ENCODE data around the gene KCNA2.

KCNA2 gene

DNA sequence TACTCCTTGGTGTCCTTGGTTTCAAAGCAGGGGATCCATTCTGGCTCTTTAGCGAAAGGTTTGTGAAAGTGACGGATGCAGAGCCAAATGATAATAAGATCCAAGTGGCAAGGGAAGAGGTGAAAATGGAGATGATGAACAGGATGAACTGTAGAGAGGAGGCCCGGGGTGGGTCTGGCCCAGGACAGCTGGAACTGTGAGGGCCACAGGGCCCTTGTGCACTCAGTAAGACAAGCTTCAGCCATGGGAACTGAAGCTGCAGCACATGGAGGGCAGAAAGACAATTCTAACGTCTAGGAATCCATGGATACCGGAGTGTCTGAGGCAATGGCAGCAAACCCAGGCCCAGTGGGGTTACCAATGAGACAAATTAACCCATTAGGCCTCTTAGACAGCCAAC is 4.8 kb downstream of the KCNA2 start:
- H3K36me3 ChIP-seq (ENCODE audit: control insufficient read depth, low read length), result no peaks in the 10 kb centered on the region
- H3K4me3 ChIP-seq (ENCODE audit: low read length), result no peak overlapping the region
- TF ChIP-seq EZH2phosphoT487 (IDR thresholded peaks at IDR 0.05; ENCODE audit: borderline replicate concordance, low read length), result no peak
- TF ChIP-seq, protein P1, sequence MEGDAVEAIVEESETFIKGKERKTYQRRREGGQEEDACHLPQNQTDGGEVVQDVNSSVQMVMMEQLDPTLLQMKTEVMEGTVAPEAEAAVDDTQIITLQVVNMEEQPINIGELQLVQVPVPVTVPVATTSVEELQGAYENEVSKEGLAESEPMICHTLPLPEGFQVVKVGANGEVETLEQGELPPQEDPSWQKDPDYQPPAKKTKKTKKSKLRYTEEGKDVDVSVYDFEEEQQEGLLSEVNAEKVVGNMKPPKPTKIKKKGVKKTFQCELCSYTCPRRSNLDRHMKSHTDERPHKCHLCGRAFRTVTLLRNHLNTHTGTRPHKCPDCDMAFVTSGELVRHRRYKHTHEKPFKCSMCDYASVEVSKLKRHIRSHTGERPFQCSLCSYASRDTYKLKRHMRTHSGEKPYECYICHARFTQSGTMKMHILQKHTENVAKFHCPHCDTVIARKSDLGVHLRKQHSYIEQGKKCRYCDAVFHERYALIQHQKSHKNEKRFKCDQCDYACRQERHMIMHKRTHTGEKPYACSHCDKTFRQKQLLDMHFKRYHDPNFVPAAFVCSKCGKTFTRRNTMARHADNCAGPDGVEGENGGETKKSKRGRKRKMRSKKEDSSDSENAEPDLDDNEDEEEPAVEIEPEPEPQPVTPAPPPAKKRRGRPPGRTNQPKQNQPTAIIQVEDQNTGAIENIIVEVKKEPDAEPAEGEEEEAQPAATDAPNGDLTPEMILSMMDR (IDR thresholded peaks at IDR 0.05; ENCODE audit: low read depth, low read length, poor library complexity, severe bottlenecking), result no peak
- H3K4me2 ChIP-seq (ENCODE audit: low read length), result no peak overlapping the region
- no peaks in the 10 kb centered on the region for H3K9me3 ChIP-seq (ENCODE audit: control insufficient read depth, insufficient read depth, low read length)
- H3K4me1 ChIP-seq (ENCODE audit: control insufficient read depth, low read length), result peaks cover 4% of the 10 kb centered on the region; the same call in 1 of the 2 replicates
- no peaks in the 10 kb centered on the region for H3K79me2 ChIP-seq (ENCODE audit: control insufficient read depth, low read length)
- no peaks in the 10 kb centered on the region for H3F3A ChIP-seq (ENCODE audit: control insufficient read depth, insufficient read depth)
- no peak overlapping the region for H3K27ac ChIP-seq (ENCODE audit: low read depth, low read length)
- H3K9me2 ChIP-seq (replicated peaks; ENCODE audit: control insufficient read depth, low read length), result no peaks in the 10 kb centered on the region
- H3K27me3 ChIP-seq (ENCODE audit: control insufficient read depth, low read length), result peaks cover 19% of the 10 kb centered on the region
- no peaks in the 10 kb centered on the region for H4K20me1 ChIP-seq (ENCODE audit: control insufficient read depth, insufficient read depth, low read depth, low read length)

DNA sequence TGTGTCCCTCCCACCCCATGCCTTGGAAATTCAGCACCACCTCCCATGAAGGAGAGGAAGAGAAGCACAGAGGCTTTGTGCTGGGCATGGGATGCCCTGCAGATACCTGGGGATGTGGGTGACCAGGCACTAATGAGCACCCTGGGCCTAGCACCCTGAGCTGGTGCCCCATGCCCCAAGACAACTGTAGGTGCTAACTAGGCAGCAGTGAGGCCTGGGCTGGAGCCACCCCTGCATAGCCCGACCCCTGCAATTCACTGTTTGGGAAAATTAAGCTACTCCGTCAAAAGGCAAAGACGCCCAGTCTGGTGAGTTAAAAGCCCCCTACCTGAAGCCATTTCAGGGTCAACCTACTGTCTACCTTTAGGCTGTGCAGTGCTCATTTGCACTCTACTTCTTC is 5.4 kb downstream of the KCNA2 start:
- no peaks in the 10 kb centered on the region for H3K36me3 ChIP-seq (ENCODE audit: control insufficient read depth, low read length)
- H4K20me1 ChIP-seq (ENCODE audit: control insufficient read depth, insufficient read depth, low read depth, low read length), result no peaks in the 10 kb centered on the region
- no peaks in the 10 kb centered on the region for H3K9me2 ChIP-seq (replicated peaks; ENCODE audit: control insufficient read depth, low read length)
- H3K79me2 ChIP-seq (ENCODE audit: control insufficient read depth, low read length), result no peaks in the 10 kb centered on the region
- H3K4me2 ChIP-seq (ENCODE audit: low read length), result no peak overlapping the region
- no peaks in the 10 kb centered on the region for H3F3A ChIP-seq (ENCODE audit: control insufficient read depth, insufficient read depth)
- peaks cover 13% of the 10 kb centered on the region for H3K27me3 ChIP-seq (ENCODE audit: control insufficient read depth, low read length)
- TF ChIP-seq, protein P1 (IDR thresholded peaks at IDR 0.05; ENCODE audit: low read depth, low read length, poor library complexity, severe bottlenecking), result no peak
- H3K4me3 ChIP-seq (ENCODE audit: low read length), result no peak overlapping the region
- no peak overlapping the region for H3K27ac ChIP-seq (ENCODE audit: low read depth, low read length)
- H3K4me1 ChIP-seq (ENCODE audit: control insufficient read depth, low read length), result peaks cover 3% of the 10 kb centered on the region; the same call in 1 of the 2 replicates
- no peaks in the 10 kb centered on the region for H3K9me3 ChIP-seq (ENCODE audit: control insufficient read depth, insufficient read depth, low read length)

DNA sequence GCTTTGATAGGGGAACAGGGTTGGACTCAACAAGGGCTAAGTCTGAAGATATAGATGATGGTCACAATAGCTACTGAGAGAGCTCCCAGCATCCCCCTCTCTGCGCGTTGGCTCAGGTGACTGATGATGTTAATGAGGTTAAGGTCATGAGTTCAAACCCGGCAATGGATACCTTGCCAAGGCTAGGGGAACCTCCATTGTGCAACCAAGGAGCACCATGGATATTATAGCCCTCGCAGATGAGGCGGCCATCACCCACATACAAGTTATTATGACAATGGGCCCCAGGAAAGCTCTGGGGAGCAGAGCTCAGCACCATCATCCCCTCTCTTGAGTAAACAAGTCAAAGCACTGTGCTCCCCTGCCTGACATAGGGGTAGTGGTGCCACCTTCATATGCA is 8.2 kb downstream of the KCNA2 start:
- Histone ChIP-seq H3K79me2 (ENCODE audit: control insufficient read depth, low read length) (no peaks in the 10 kb centered on the region), H3K9me3 (ENCODE audit: control insufficient read depth, insufficient read depth, low read length) (no peaks in the 10 kb centered on the region), H3K27ac (ENCODE audit: low read depth, low read length) (no peak overlapping the region), H3K4me2 (ENCODE audit: low read length) (no peak overlapping the region), H3K4me3 (ENCODE audit: low read length) (no peak overlapping the region), H3K9me2 (replicated peaks; ENCODE audit: control insufficient read depth, low read length) (no peaks in the 10 kb centered on the region), H3K4me1 (ENCODE audit: control insufficient read depth, low read length) (peaks cover 25% of the 10 kb centered on the region), H4K20me1 (ENCODE audit: control insufficient read depth, insufficient read depth, low read depth, low read length) (no peaks in the 10 kb centered on the region), H3K36me3 (ENCODE audit: control insufficient read depth, low read length) (no peaks in the 10 kb centered on the region), H3F3A (ENCODE audit: control insufficient read depth, insufficient read depth) (no peaks in the 10 kb centered on the region), H3K27me3 (ENCODE audit: control insufficient read depth, low read length) (no peaks in the 10 kb centered on the region)
- TF ChIP-seq, protein P1 (IDR thresholded peaks at IDR 0.05; ENCODE audit: low read depth, low read length, poor library complexity, severe bottlenecking), result no peak
- TF ChIP-seq EZH2phosphoT487 (IDR thresholded peaks at IDR 0.05; ENCODE audit: borderline replicate concordance, low read length), result no peak

DNA sequence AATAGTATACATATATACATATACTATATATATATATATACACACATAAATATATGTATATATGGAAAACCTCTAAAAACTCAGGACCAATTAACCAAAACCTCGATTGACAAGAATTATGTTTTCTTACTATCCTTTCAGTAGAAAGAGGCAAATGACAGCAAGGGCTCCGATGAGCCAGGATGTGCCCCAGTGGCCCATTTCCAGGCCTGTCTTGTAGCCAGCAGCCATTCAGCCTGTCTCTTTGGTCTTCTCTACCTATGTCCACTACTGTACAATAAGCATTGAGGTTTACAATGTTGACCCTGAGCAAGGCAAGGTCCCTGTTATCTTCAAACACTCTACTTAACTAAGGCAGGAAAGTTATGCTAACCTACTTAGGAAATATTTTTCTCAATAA is 9.8 kb downstream of the KCNA2 start:
- no peak overlapping the region for H3K27ac ChIP-seq (ENCODE audit: low read depth, low read length)
- no peaks in the 10 kb centered on the region for H3K27me3 ChIP-seq (ENCODE audit: control insufficient read depth, low read length)

More for the DNA sequence above, 9.8 kb downstream of the KCNA2 start:
- no peak overlapping the region for H3K4me2 ChIP-seq (ENCODE audit: low read length)
- H3K9me3 ChIP-seq (ENCODE audit: control insufficient read depth, insufficient read depth, low read length), result no peaks in the 10 kb centered on the region
- TF ChIP-seq, protein P1 (IDR thresholded peaks at IDR 0.05; ENCODE audit: low read depth, low read length, poor library complexity, severe bottlenecking), result no peak
- no peak for TF ChIP-seq EZH2phosphoT487 (IDR thresholded peaks at IDR 0.05; ENCODE audit: borderline replicate concordance, low read length)
- H3K79me2 ChIP-seq (ENCODE audit: control insufficient read depth, low read length), result no peaks in the 10 kb centered on the region
- H3F3A ChIP-seq (ENCODE audit: control insufficient read depth, insufficient read depth), result no peaks in the 10 kb centered on the region
- no peaks in the 10 kb centered on the region for H4K20me1 ChIP-seq (ENCODE audit: control insufficient read depth, insufficient read depth, low read depth, low read length)
- H3K4me1 ChIP-seq (ENCODE audit: control insufficient read depth, low read length), result peaks cover 25% of the 10 kb centered on the region
- H3K36me3 ChIP-seq (ENCODE audit: control insufficient read depth, low read length), result no peaks in the 10 kb centered on the region
- H3K4me3 ChIP-seq (ENCODE audit: low read length), result no peak overlapping the region
- no peaks in the 10 kb centered on the region for H3K9me2 ChIP-seq (replicated peaks; ENCODE audit: control insufficient read depth, low read length)

Data from DOHH2 (cell line).